Measurements from ENCODE around the gene C6orf62. TPM values are rescaled to one million over a fixed set of nuclear protein-coding genes. Genes with fewer than 3 reads are reported as not detected.
A peak's percentile ranks its signal among the peaks of the same experiment; 100 is the strongest.

C6orf62 gene
- total and polyA plus RNA-seq, 2 of the 4 experiments (the other 2 are of a cell fraction): 47.5 to 50.7 TPM

DNA sequence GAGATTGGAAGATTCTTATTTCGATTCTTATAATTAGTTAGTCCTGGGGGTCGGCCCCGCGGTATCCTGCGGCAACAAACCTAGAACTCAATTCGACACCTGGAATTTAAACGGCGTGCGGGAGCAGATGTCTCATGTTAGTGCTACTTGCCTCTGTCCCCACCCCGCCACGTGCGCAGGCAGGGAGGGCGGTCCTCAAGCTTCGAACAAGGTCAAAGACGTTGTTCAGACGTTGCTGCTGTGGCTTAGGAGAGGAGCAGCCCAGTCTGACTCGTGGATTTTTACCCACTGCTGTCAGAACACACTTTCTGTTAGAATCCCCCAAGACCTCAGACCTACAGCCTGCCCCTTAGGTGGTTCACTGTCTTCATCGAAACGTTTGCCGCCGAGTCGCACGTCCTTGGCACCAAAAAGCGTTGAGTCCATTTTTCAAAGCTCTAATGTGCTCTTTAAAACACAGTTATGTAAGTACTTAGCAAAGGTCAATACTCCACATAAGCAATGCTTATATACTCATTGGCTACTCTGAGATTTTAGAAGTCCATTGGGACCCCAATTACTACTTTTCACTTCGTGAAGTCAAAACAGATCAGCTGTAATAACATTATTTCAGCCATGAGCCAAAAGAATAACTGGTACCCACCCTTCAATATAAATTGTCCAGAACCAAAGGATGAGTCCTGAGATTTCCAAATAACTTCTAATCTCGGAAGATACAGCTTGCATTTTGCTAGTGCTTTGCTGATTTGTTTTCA is 2.7 kb upstream of the C6orf62 start:
- no peaks in the 10 kb centered on the region for H3K4me1 ChIP-seq (ENCODE audit: control insufficient read depth, insufficient read depth, low read length)
- H2BK5ac ChIP-seq (ENCODE audit: low read depth, low read length, poor library complexity, severe bottlenecking): peak overlapping the region; percentile 82
- H3K4ac ChIP-seq (ENCODE audit: low read depth, low read length): peak overlapping the region; percentile 85
- H2BK20ac ChIP-seq (ENCODE audit: low read depth, low read length): 0 out of 2 replicates have a peak overlapping the region, but pooled peaks have one; percentile 5
- peak overlapping the region; percentile 91 for H4K91ac ChIP-seq (ENCODE audit: insufficient read depth, low read depth, low read length)
- peak overlapping the region; percentile 88 for H3K9ac ChIP-seq (ENCODE audit: low read depth, low read length)
- in situ Hi-C loops (cut with MboI; ENCODE audit: low sequenced_read_pairs) (no loop called here), intact Hi-C loops (cut with micrococcal nuclease) (loop anchor here (1.0 to 5.0 kb wide), 4 partner anchors 22 to 291 kb away; partner anchors contain the start of gene GMNN), dilution Hi-C loops (cut with HindIII; ENCODE audit: low sequenced_read_pairs, unreplicated experiment) (no loop called here)
- H3K14ac ChIP-seq (replicated peaks; ENCODE audit: low read depth, low read length): peak overlapping the region; percentile 91
- H3K4me3 ChIP-seq (ENCODE audit: insufficient read depth, low read depth, low read length): peak overlapping the region; percentile 51
- peak overlapping the region; percentile 87 for H4K5ac ChIP-seq (ENCODE audit: low read depth, low read length)
- H3K4me2 ChIP-seq (ENCODE audit: low read depth, low read length): peak overlapping the region; percentile 85
- H3K9me1 ChIP-seq (ENCODE audit: insufficient read depth, low read length): no peaks in the 10 kb centered on the region
- H3K36me3 ChIP-seq (ENCODE audit: control insufficient read depth, insufficient read depth, low read length): peaks cover 3% of the 10 kb centered on the region; the same call in 1 of the 2 replicates
- ChIA-PET POLR2A (ENCODE audit: unreplicated experiment) (interaction anchor here (0.6 to 1.6 kb wide), 2 partner anchors 12 to 21 kb away, joined by 3 to 13 read pairs; no protein-coding TSS in a partner anchor), CTCF (no interaction called here)
- H4K20me1 ChIP-seq (ENCODE audit: insufficient read depth, low read length): peaks cover 34% of the 10 kb centered on the region
- peak overlapping the region; percentile 69 for H3K23ac ChIP-seq (ENCODE audit: low read depth, low read length)
- peak overlapping the region; percentile 85 for H3K27ac ChIP-seq (ENCODE audit: insufficient read depth, low read length)
- H2BK15ac ChIP-seq (ENCODE audit: low read depth, low read length): peak overlapping the region; percentile 51; the same call in 1 of the 3 replicates
- peak overlapping the region; percentile 83 for H2AFZ ChIP-seq (replicated peaks; ENCODE audit: low read length, poor library complexity)
- peak overlapping the region; percentile 89 for H2AK9ac ChIP-seq (replicated peaks; ENCODE audit: low read depth, low read length, poor library complexity)
- DNase-seq (peak; percentile 86), ATAC-seq (ENCODE audit: low read depth) (peak; percentile 58)
- peak overlapping the region; percentile 73 for H2AK5ac ChIP-seq (ENCODE audit: low read depth, low read length)
- no peaks in the 10 kb centered on the region for H3K27me3 ChIP-seq (ENCODE audit: control insufficient read depth, insufficient read depth, low read length)
- peak overlapping the region; percentile 88 to 98 for H4K8ac ChIP-seq (ENCODE audit: low read depth in 2 of 2, low read length in 2 of 2)
- H3K56ac ChIP-seq (ENCODE audit: extremely low read depth, insufficient read depth, low read length): peak overlapping the region; percentile 92
- WGBS, 2 experiments (ENCODE audit: extremely low coverage in 2 of 2, insufficient read length in 1 of 2): 10% methylated on average over 13 of the region's 26 CpGs; no CpG with 5 or more reads in 1 of the 2 experiments
- H3K18ac ChIP-seq (ENCODE audit: low read depth, low read length): peak overlapping the region; percentile 55
- H3K9me3 ChIP-seq (ENCODE audit: control insufficient read depth, insufficient read depth, low read length): no peaks in the 10 kb centered on the region
- H2BK120ac ChIP-seq (ENCODE audit: low read depth, low read length): peak overlapping the region; percentile 61
- BruUV-seq (replicated peaks): no TSS peak
- no peaks in the 10 kb centered on the region for H3K79me1 ChIP-seq (ENCODE audit: low read depth in 1 of 2, low read length in 2 of 2)
- no peak for TF ChIP-seq ELK1 (IDR thresholded peaks at IDR 0.05; ENCODE audit: borderline replicate concordance, low read depth, low read length)
- no peak for TF ChIP-seq CEBPB (IDR thresholded peaks at IDR 0.05; ENCODE audit: low read depth, low read length)
- peak; percentile 93 for TF ChIP-seq BHLHE40 (IDR thresholded peaks at IDR 0.05; ENCODE audit: low read depth, low read length)
- TF ChIP-seq CTCF (conservative IDR thresholded peaks at IDR 0.05; ENCODE audit: low read depth, low read length): no peak
- TF ChIP-seq RFX5 (IDR thresholded peaks at IDR 0.05; ENCODE audit: low read depth, low read length): no peak
- TF ChIP-seq MXI1 (IDR thresholded peaks at IDR 0.05; ENCODE audit: borderline replicate concordance, low read depth, low read length): peak; percentile 98
- no peak for TF ChIP-seq CHD1 (IDR thresholded peaks at IDR 0.05; ENCODE audit: low read depth, low read length)
- TF ChIP-seq POLR2A (IDR thresholded peaks at IDR 0.05; ENCODE audit: low read depth, low read length): peak; percentile 89
- TF ChIP-seq USF2 (IDR thresholded peaks at IDR 0.05; ENCODE audit: low read depth, low read length): peak; percentile 83
- no peak for TF ChIP-seq FOS (IDR thresholded peaks at IDR 0.05; ENCODE audit: low read depth, low read length)
- no peak for TF ChIP-seq SMC3 (IDR thresholded peaks at IDR 0.05; ENCODE audit: low read depth, low read length)
- TF ChIP-seq MAZ (IDR thresholded peaks at IDR 0.05; ENCODE audit: borderline replicate concordance, low read depth, low read length): no peak
- no peak for TF ChIP-seq NFE2L2 (IDR thresholded peaks at IDR 0.05; ENCODE audit: low read depth, low read length)
- TF ChIP-seq RAD21 (IDR thresholded peaks at IDR 0.05; ENCODE audit: low read length): 0 out of 2 replicates have a peak, but pooled peaks have one; percentile 7

All from IMR-90 (cell line).